ENCODE measurements around the gene GABRB2.

GABRB2 gene

GRCh38 chr5:161271816-161272215 lies 274.7 kb downstream of the GABRB2 start:
- ChIA-PET CTCF (no interaction called here), POLR2A (no interaction called here)
- no peak for DNase-seq (ENCODE audit: extremely low spot score)
- TF ChIP-seq CTCF (IDR thresholded peaks at IDR 0.05; ENCODE audit: control extremely low read depth, extremely low read depth, low read depth, missing control alignments), result no peak

- ChIA-PET POLR2A (no interaction called here), CTCF (no interaction called here)
- no peak for DNase-seq (ENCODE audit: extremely low spot score)
- TF ChIP-seq CTCF (IDR thresholded peaks at IDR 0.05; ENCODE audit: control extremely low read depth, extremely low read depth, low read depth, missing control alignments), result no peak
Measured at GRCh38 chr5:161269125-161269524, 277.4 kb downstream of the GABRB2 start.

- no peak for DNase-seq (ENCODE audit: extremely low spot score)
- TF ChIP-seq CTCF (IDR thresholded peaks at IDR 0.05; ENCODE audit: control extremely low read depth, extremely low read depth, low read depth, missing control alignments), result no peak
- POLR2A ChIA-PET, result no interaction called here
- CTCF ChIA-PET, result no interaction called here
Measured at GRCh38 chr5:161266954-161267353, 279.6 kb downstream of the GABRB2 start.

- POLR2A ChIA-PET, result no interaction called here
- DNase-seq (ENCODE audit: extremely low spot score), result no peak
- CTCF ChIA-PET, result no interaction called here
- TF ChIP-seq CTCF (IDR thresholded peaks at IDR 0.05; ENCODE audit: control extremely low read depth, extremely low read depth, low read depth, missing control alignments), result no peak
Measured at GRCh38 chr5:161265006-161265405, 281.5 kb downstream of the GABRB2 start.

- TF ChIP-seq CTCF (IDR thresholded peaks at IDR 0.05; ENCODE audit: control extremely low read depth, extremely low read depth, low read depth, missing control alignments), result no peak
- ChIA-PET POLR2A (no interaction called here), CTCF (no interaction called here)
- DNase-seq (ENCODE audit: extremely low spot score), result no peak
Measured at GRCh38 chr5:161263191-161263590, 283.3 kb downstream of the GABRB2 start.

- ChIA-PET CTCF (no interaction called here), POLR2A (no interaction called here)
- TF ChIP-seq CTCF (IDR thresholded peaks at IDR 0.05; ENCODE audit: control extremely low read depth, extremely low read depth, low read depth, missing control alignments), result no peak
- no peak for DNase-seq (ENCODE audit: extremely low spot score)
Measured at GRCh38 chr5:161261668-161262323, 284.7 kb downstream of the GABRB2 start.

Measured in GM10248 (cell line).